ENCODE results near the gene ARHGAP10. TPM values are rescaled to one million over a fixed set of nuclear protein-coding genes. Genes with fewer than 3 reads are reported as not detected.

ARHGAP10 gene
- total RNA-seq, 1 donor from 2014 or later = 4.8 TPM

Other genes with a start within 250 kb of the ARHGAP10 start
- 18.7 and 29.8 TPM in 2 replicates for gene TMEM184C, start 114.7 kb upstream of the ARHGAP10 start, total RNA-seq
- gene PRMT9, start 47.9 kb upstream of the ARHGAP10 start, total RNA-seq = 7.1 and 7.4 TPM in 2 replicates